Measurements from ENCODE around the gene CDK11A.

Gene CDK11A

GRCh38 chr1:1724035-1724864, at the start of gene CDK11A:
TSS of gene CDK11A (minus strand) at chr1:1724357. CDS start at chr1:1722818, 1,539 bp downstream.
- peak; percentile 97 for DNase-seq

- DNase-seq = no peak
These were observed 49.7 kb upstream of the CDK11A start for GRCh38 chr1:1773874-1774273.

GRCh38 chr1:1771096-1771495, 46.9 kb upstream of the CDK11A start:
- DNase-seq = no peak

- DNase-seq = no peak
These were observed 45.9 kb upstream of the CDK11A start for GRCh38 chr1:1770102-1770501.

- DNase-seq = no peak
These were observed 44.3 kb upstream of the CDK11A start for GRCh38 chr1:1768249-1768992.

GRCh38 chr1:1764876-1765470, 40.8 kb upstream of the CDK11A start:
- no peak for DNase-seq

GRCh38 chr1:1763657-1764621, 39.8 kb upstream of the CDK11A start:
- no peak for DNase-seq

GRCh38 chr1:1761504-1762376, 37.6 kb upstream of the CDK11A start:
- no peak for DNase-seq

GRCh38 chr1:1760715-1761114, 36.6 kb upstream of the CDK11A start:
- no peak for DNase-seq

GRCh38 chr1:1760345-1760650, 36.1 kb upstream of the CDK11A start:
- DNase-seq = no peak

- no peak for DNase-seq
These were observed 35.5 kb upstream of the CDK11A start for GRCh38 chr1:1759456-1760344.

GRCh38 chr1:1758692-1759455, 34.7 kb upstream of the CDK11A start:
- DNase-seq = no peak

- no peak for DNase-seq
These were observed 34.0 kb upstream of the CDK11A start for GRCh38 chr1:1758059-1758621.

- DNase-seq = no peak
These were observed 33.4 kb upstream of the CDK11A start for GRCh38 chr1:1757422-1758058.

GRCh38 chr1:1756661-1757421, 32.7 kb upstream of the CDK11A start:
- DNase-seq = no peak

GRCh38 chr1:1755852-1756251, 31.7 kb upstream of the CDK11A start:
- DNase-seq = no peak

- no peak for DNase-seq
These were observed 31.3 kb upstream of the CDK11A start for GRCh38 chr1:1755426-1755825.
